ENCODE results near the gene SPPL3.

DNA sequence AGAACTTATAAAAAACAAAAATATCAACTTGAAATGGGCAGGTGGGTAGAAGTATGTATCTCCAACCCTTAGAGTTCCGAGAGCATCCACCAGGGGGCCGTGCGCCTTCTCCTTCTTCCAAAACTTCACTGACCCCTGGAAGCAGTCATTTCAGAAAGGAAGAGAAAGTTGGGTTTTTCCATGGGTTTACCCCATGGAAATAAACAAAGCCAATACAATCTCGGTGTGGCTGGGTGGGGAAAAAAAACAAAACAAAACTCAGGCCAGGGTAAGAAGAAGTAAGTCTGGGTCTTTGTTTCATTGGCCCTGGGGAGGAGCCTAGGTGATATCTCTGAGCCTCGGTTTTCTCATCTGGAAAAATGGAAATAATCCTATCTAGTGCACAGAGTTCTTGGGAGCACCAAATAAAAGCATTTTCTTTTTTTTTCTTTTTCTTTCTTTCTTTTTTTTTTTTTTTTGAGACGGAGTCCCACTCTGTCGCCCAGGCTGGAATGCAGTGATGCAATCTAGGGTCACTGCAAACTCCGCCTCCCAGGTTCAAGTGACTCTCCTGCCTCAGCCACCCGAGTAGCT is 40.6 kb upstream of the SPPL3 start:
- TF ChIP-seq, protein P1, sequence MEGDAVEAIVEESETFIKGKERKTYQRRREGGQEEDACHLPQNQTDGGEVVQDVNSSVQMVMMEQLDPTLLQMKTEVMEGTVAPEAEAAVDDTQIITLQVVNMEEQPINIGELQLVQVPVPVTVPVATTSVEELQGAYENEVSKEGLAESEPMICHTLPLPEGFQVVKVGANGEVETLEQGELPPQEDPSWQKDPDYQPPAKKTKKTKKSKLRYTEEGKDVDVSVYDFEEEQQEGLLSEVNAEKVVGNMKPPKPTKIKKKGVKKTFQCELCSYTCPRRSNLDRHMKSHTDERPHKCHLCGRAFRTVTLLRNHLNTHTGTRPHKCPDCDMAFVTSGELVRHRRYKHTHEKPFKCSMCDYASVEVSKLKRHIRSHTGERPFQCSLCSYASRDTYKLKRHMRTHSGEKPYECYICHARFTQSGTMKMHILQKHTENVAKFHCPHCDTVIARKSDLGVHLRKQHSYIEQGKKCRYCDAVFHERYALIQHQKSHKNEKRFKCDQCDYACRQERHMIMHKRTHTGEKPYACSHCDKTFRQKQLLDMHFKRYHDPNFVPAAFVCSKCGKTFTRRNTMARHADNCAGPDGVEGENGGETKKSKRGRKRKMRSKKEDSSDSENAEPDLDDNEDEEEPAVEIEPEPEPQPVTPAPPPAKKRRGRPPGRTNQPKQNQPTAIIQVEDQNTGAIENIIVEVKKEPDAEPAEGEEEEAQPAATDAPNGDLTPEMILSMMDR (IDR thresholded peaks at IDR 0.05) = peak in 2 of 3 experiments; percentile 29 to 37
- TF ChIP-seq POLR2AphosphoS5 (IDR thresholded peaks at IDR 0.05; ENCODE audit: insufficient read depth in 1 of 2, low read depth in 1 of 2) (no peak), POLR2A (IDR thresholded peaks at IDR 0.05) (no peak)
